SK-N-SH treated with all-trans-retinoic acid at 6 μM for 48 hours (cell line): Measurements from ENCODE around the gene GOSR2.
"Not testable (repeated sequence)": the region's sequence is repeated elsewhere in the genome, so short reads cannot be mapped to it uniquely, and the experiment has no call there.

Experiments used
- ATAC-seq: fragments of 200-7000 bp; cut with Tn5 transposase; 3 replicates; pipeline ENCODE4 v1.9.1; 2020; ENCODE audit warnings: mild to moderate bottlenecking, moderate library complexity
- ARNTL ChIP-seq: fragments of 450-650 bp; formaldehyde crosslinking; IDR thresholded peaks from 2 replicates; pipeline ENCODE4 v1.5.0; 2020; ENCODE audit warnings: low read depth, mild to moderate bottlenecking, moderate library complexity, borderline replicate concordance
- BACH2 ChIP-seq: fragments of 250-450 bp; sonication (Bioruptor Pico); IDR thresholded peaks from 2 replicates; pipeline ENCODE4 v1.9.0; 2021; ENCODE audit warnings: mild to moderate bottlenecking, borderline replicate concordance
- CSDC2 ChIP-seq: fragments of 250-450 bp; sonication (Bioruptor Pico); IDR thresholded peaks from 2 replicates; pipeline ENCODE4 v1.5.0; 2020; ENCODE audit warnings: mild to moderate bottlenecking, moderate library complexity
- ESRRG ChIP-seq: fragments of 250-450 bp; sonication (Bioruptor Pico); IDR thresholded peaks from 2 replicates; pipeline ENCODE4 v1.6.1; 2021; ENCODE audit warnings: mild to moderate bottlenecking
- ISL1 ChIP-seq: fragments of 250-450 bp; sonication (Bioruptor Pico); IDR thresholded peaks from 2 replicates; pipeline ENCODE4 v2.1.2; 2022; ENCODE audit warnings: mild to moderate bottlenecking, moderate library complexity
- PPARA ChIP-seq: fragments of 250-450 bp; sonication (Bioruptor Pico); IDR thresholded peaks from 2 replicates; pipeline ENCODE4 v1.5.0; 2020; ENCODE audit warnings: mild to moderate bottlenecking, borderline replicate concordance
- RARB ChIP-seq: fragments of 250-450 bp; sonication (Bioruptor Pico); IDR thresholded peaks from 2 replicates; pipeline ENCODE4 v1.8.0; 2021; ENCODE audit warnings: mild to moderate bottlenecking, moderate library complexity
- SNAI2 ChIP-seq: fragments of 250-450 bp; sonication (Bioruptor Pico); IDR thresholded peaks from 2 replicates; pipeline ENCODE4 v1.5.0; 2020; ENCODE audit warnings: mild to moderate bottlenecking, moderate library complexity
- TCF4 ChIP-seq: fragments of 250-450 bp; sonication (Bioruptor Pico); IDR thresholded peaks from 2 replicates; pipeline ENCODE4 v1.8.0; 2021; ENCODE audit warnings: mild to moderate bottlenecking, moderate library complexity, borderline replicate concordance
- TOX ChIP-seq: fragments of 250-450 bp; sonication (Bioruptor Pico); IDR thresholded peaks from 2 replicates; pipeline ENCODE4 v1.8.0; 2021; ENCODE audit warnings: mild to moderate bottlenecking, moderate library complexity, borderline replicate concordance
- ZC3H10 ChIP-seq: fragments of 250-450 bp; sonication (Bioruptor Pico); IDR thresholded peaks from 2 replicates; pipeline ENCODE4 v1.5.1; 2021; ENCODE audit warnings: mild to moderate bottlenecking, moderate library complexity
- ZFP3 ChIP-seq: fragments of 250-450 bp; sonication (Bioruptor Pico); IDR thresholded peaks from 2 replicates; pipeline ENCODE4 v1.5.0; 2020; ENCODE audit warnings: mild to moderate bottlenecking, moderate library complexity
- ZFP30 ChIP-seq: fragments of 450-650 bp; formaldehyde crosslinking; IDR thresholded peaks from 2 replicates; pipeline ENCODE4 v1.5.0; 2022; ENCODE audit warnings: mild to moderate bottlenecking, moderate library complexity
- ZNF565 ChIP-seq: fragments of 450-650 bp; formaldehyde crosslinking; conservative IDR thresholded peaks from 2 replicates; pipeline ENCODE4 v1.5.0; 2020; ENCODE audit warnings: low read depth, mild to moderate bottlenecking, moderate library complexity
- ZNF70 ChIP-seq: fragments of 450-650 bp; formaldehyde crosslinking; IDR thresholded peaks from 2 replicates; pipeline ENCODE4 v1.5.0; 2020; ENCODE audit warnings: mild to moderate bottlenecking, moderate library complexity
- ZNF8 ChIP-seq: fragments of 450-650 bp; formaldehyde crosslinking; IDR thresholded peaks from 2 replicates; pipeline ENCODE4 v1.5.0; 2020; ENCODE audit warnings: mild to moderate bottlenecking, moderate library complexity
- TF ChIP-seq, protein P1 (sequence below): fragments of 250-450 bp; sonication (Bioruptor Pico); IDR thresholded peaks from 2 replicates; pipeline ENCODE4 v1.5.1; 2020; ENCODE audit warnings: low read depth, mild to moderate bottlenecking, moderate library complexity
- TF ChIP-seq, protein P2 (sequence below): fragments of 250-450 bp; sonication (Bioruptor Pico); IDR thresholded peaks from 2 replicates; pipeline ENCODE4 v1.8.0; 2021; ENCODE audit warnings: low read depth, mild to moderate bottlenecking, moderate library complexity, borderline replicate concordance
- TF ChIP-seq, protein P3 (sequence below): fragments of 250-450 bp; sonication (Bioruptor Pico); IDR thresholded peaks from 2 replicates; pipeline ENCODE4 v1.5.0; 2020; ENCODE audit warnings: mild to moderate bottlenecking, moderate library complexity
- TF ChIP-seq, protein P4 (sequence below): fragments of 250-450 bp; sonication (Bioruptor Pico); IDR thresholded peaks from 2 replicates; pipeline ENCODE4 v1.8.0; 2020; ENCODE audit warnings: mild to moderate bottlenecking, moderate library complexity, borderline replicate concordance

GOSR2 gene

DNA sequence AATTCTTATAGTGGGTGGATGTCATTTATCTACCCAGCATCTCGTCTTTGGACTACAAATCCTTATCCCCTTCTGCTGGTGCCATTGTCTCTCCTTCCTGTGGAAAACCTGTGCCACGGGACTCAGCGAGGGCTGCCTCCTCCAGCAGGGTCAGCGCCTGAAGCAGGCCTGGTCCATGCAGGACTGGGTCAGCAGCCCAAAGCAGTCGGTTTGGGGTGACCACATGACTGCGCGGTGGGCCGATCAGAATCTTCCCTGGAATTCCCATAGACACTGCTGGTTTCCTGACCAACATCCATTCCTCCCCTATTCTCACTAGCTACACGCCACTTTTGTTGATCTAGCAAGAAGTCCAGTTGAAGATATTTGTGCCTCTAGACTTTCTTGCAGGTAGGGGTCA lies 29.2 kb downstream of the GOSR2 start:
- ATAC-seq, result no peak
- TF ChIP-seq SNAI2 (no peak), PPARA (CRISPR knock-in tag) (no peak), RARB (no peak), ZNF70 (no peak), ZNF8 (CRISPR knock-in tag) (no peak), TOX (CRISPR knock-in tag) (no peak), BACH2 (CRISPR knock-in tag) (no peak), ARNTL (no peak), ESRRG (no peak), ZNF565 (CRISPR knock-in tag) (no peak), ZFP30 (CRISPR knock-in tag) (no peak), ZFP3 (no peak)
- TF ChIP-seq, protein P1, sequence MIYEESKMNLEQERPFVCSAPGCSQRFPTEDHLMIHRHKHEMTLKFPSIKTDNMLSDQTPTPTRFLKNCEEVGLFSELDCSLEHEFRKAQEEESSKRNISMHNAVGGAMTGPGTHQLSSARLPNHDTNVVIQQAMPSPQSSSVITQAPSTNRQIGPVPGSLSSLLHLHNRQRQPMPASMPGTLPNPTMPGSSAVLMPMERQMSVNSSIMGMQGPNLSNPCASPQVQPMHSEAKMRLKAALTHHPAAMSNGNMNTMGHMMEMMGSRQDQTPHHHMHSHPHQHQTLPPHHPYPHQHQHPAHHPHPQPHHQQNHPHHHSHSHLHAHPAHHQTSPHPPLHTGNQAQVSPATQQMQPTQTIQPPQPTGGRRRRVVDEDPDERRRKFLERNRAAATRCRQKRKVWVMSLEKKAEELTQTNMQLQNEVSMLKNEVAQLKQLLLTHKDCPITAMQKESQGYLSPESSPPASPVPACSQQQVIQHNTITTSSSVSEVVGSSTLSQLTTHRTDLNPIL (CRISPR knock-in tag), result no peak
- TF ChIP-seq, protein P2, sequence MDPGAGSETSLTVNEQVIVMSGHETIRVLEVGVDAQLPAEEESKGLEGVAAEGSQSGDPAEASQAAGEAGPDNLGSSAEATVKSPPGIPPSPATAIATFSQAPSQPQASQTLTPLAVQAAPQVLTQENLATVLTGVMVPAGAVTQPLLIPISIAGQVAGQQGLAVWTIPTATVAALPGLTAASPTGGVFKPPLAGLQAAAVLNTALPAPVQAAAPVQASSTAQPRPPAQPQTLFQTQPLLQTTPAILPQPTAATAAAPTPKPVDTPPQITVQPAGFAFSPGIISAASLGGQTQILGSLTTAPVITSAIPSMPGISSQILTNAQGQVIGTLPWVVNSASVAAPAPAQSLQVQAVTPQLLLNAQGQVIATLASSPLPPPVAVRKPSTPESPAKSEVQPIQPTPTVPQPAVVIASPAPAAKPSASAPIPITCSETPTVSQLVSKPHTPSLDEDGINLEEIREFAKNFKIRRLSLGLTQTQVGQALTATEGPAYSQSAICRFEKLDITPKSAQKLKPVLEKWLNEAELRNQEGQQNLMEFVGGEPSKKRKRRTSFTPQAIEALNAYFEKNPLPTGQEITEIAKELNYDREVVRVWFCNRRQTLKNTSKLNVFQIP (CRISPR knock-in tag), result no peak
- TF ChIP-seq, protein P3, sequence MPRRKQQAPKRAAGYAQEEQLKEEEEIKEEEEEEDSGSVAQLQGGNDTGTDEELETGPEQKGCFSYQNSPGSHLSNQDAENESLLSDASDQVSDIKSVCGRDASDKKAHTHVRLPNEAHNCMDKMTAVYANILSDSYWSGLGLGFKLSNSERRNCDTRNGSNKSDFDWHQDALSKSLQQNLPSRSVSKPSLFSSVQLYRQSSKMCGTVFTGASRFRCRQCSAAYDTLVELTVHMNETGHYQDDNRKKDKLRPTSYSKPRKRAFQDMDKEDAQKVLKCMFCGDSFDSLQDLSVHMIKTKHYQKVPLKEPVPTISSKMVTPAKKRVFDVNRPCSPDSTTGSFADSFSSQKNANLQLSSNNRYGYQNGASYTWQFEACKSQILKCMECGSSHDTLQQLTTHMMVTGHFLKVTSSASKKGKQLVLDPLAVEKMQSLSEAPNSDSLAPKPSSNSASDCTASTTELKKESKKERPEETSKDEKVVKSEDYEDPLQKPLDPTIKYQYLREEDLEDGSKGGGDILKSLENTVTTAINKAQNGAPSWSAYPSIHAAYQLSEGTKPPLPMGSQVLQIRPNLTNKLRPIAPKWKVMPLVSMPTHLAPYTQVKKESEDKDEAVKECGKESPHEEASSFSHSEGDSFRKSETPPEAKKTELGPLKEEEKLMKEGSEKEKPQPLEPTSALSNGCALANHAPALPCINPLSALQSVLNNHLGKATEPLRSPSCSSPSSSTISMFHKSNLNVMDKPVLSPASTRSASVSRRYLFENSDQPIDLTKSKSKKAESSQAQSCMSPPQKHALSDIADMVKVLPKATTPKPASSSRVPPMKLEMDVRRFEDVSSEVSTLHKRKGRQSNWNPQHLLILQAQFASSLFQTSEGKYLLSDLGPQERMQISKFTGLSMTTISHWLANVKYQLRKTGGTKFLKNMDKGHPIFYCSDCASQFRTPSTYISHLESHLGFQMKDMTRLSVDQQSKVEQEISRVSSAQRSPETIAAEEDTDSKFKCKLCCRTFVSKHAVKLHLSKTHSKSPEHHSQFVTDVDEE (CRISPR knock-in tag), result no peak
- TF ChIP-seq, protein P4, sequence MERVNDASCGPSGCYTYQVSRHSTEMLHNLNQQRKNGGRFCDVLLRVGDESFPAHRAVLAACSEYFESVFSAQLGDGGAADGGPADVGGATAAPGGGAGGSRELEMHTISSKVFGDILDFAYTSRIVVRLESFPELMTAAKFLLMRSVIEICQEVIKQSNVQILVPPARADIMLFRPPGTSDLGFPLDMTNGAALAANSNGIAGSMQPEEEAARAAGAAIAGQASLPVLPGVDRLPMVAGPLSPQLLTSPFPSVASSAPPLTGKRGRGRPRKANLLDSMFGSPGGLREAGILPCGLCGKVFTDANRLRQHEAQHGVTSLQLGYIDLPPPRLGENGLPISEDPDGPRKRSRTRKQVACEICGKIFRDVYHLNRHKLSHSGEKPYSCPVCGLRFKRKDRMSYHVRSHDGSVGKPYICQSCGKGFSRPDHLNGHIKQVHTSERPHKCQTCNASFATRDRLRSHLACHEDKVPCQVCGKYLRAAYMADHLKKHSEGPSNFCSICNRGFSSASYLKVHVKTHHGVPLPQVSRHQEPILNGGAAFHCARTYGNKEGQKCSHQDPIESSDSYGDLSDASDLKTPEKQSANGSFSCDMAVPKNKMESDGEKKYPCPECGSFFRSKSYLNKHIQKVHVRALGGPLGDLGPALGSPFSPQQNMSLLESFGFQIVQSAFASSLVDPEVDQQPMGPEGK (CRISPR knock-in tag), result no peak

DNA sequence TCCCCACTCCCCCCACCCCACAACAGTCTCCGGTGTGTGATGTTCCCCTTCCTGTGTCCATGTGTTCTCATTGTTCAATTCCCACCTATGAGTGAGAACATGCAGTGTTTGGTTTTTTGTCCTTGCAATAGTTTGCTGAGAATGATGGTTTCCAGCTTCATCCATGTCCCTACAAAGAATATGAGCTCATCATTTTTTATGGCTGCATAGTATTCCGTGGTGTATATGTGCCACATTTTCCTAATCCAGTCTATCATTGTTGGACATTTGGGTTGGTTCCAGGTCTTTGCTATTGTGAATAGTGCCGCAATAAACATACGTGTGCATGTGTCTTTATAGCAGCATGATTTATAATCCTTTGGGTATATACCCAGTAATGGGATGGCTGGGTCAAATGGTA lies 30.2 kb downstream of the GOSR2 start:
- not testable (repeated sequence) for ATAC-seq

DNA sequence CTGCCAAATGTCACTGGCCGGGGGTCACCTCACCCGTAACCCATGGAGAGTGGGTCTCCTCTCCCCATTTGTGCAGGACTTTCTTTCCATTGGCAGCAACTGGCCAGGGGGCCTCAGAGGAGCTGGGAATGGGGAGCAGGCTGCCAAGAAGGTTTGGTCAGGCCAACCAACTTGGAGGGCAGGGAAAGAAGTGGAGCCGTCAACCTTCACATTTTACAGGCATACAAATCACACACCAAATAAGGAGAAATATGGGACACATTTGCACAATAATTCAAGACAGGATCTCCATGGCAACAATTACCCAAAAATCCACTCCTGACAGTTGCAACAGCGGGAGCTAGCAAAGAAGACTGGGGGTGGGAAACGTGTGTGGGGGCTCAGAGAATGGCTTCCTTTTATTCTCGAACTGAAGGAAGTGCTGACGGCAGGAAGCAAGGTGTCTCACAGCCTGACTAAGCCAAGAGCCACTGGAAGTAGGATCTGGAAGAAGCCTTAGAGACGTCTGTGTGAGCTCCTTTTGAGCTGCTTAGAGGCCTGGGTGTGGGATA lies 35.2 kb downstream of the GOSR2 start:
- no peak for TF ChIP-seq SNAI2
- TF ChIP-seq PPARA (CRISPR knock-in tag), result no peak
- TF ChIP-seq ARNTL, result no peak
- TF ChIP-seq TCF4, result no peak
- TF ChIP-seq ZNF565 (CRISPR knock-in tag), result no peak
- no peak for TF ChIP-seq ISL1 (CRISPR knock-in tag)
- no peak for TF ChIP-seq ESRRG
- TF ChIP-seq ZNF8 (CRISPR knock-in tag), result no peak
- no peak for TF ChIP-seq CSDC2 (CRISPR knock-in tag)
- TF ChIP-seq, protein P3 (CRISPR knock-in tag), result no peak
- TF ChIP-seq, protein P1 (CRISPR knock-in tag), result no peak
- TF ChIP-seq ZC3H10, result no peak
- TF ChIP-seq RARB, result no peak
- no peak for ATAC-seq
